K562 (cell line): ENCODE results near the gene KRTAP2-3. TPM values are rescaled to one million over a fixed set of nuclear protein-coding genes. Genes with fewer than 3 reads are reported as not detected.

Experiments used
- BRD9 ChIP-seq: fragments of 450-650 bp; IDR thresholded peaks from 2 replicates; pipeline ENCODE4 v1.6.1; 2018; ENCODE audit warnings: low read depth; ENCODE audit not compliant: partially characterized antibody
- BRF1 ChIP-seq: IDR thresholded peaks from 3 replicates; pipeline ENCODE4 v1.6.1; 2011; ENCODE audit warnings: borderline replicate concordance, mild to moderate bottlenecking; ENCODE audit not compliant: insufficient read length; ENCODE audit errors: extremely low read depth
- CHD2 ChIP-seq: IDR thresholded peaks from 2 replicates; pipeline ENCODE4 v1.6.1; 2011; ENCODE audit warnings: low read depth, low read length
- CREBBP ChIP-seq: IDR thresholded peaks from one replicate; pipeline ENCODE4 v1.6.1; 2012; ENCODE audit warnings: low read depth, mild to moderate bottlenecking, control low read depth, inconsistent platforms, low read length
- ELK1 ChIP-seq: sonication (generic); formaldehyde crosslinking; IDR thresholded peaks from 2 replicates; pipeline ENCODE4 v1.8.1; 2022; ENCODE audit warnings: missing genetic modification reagents
- HDGF ChIP-seq: fragments of 450-650 bp; IDR thresholded peaks from 2 replicates; pipeline ENCODE4 v1.6.1; 2016
- HMGN3 ChIP-seq: IDR thresholded peaks from 2 replicates; pipeline ENCODE4 v1.6.1; 2011; ENCODE audit warnings: borderline replicate concordance, low read depth, mild to moderate bottlenecking, mixed read lengths, low read length; ENCODE audit not compliant: insufficient read length; ENCODE audit errors: extremely low read depth
- KLF13 ChIP-seq: fragments of 450-650 bp; IDR thresholded peaks from 2 replicates; pipeline ENCODE4 v1.6.1; 2016; ENCODE audit warnings: missing genetic modification characterization, low read depth, mild to moderate bottlenecking, missing compliant biosample characterization, moderate library complexity, borderline replicate concordance
- MAFK ChIP-seq: IDR thresholded peaks from 2 replicates; pipeline ENCODE4 v1.6.1; 2011; ENCODE audit warnings: low read length, improper control_type of control experiment
- MEF2D ChIP-seq: conservative IDR thresholded peaks from 2 replicates; pipeline ENCODE4 v1.6.1; 2016; ENCODE audit warnings: low read depth, missing genetic modification characterization, missing compliant biosample characterization
- MLX ChIP-seq, 2 experiments: fragments of 450-650 bp in 1 of 2; sonication (generic) in 1 of 2; formaldehyde crosslinking; conservative IDR thresholded peaks; 2 replicates each; pipeline versions ENCODE4 v1.4.0 to v1.8.1; 2020 to 2022; ENCODE audit warnings: mild to moderate bottlenecking in 1 of 2, missing genetic modification reagents in 1 of 2
- NCOA4 ChIP-seq: fragments of 450-650 bp; IDR thresholded peaks from 2 replicates; pipeline ENCODE4 v1.6.1; 2018; ENCODE audit warnings: mild to moderate bottlenecking; ENCODE audit not compliant: partially characterized antibody
- NR3C1 ChIP-seq: sonication (generic); formaldehyde crosslinking; IDR thresholded peaks from 2 replicates; pipeline ENCODE4 v1.8.1; 2022; ENCODE audit warnings: missing genetic modification reagents
- NR4A1 ChIP-seq, 2 experiments: fragments of 250-450 bp in 1 of 2; fragments of 450-650 bp in 1 of 2; sonication (Bioruptor Pico) in 1 of 2; IDR thresholded peaks; 2 replicates each; pipeline versions ENCODE4 v1.4.0 to v1.6.1; 2016 to 2020; ENCODE audit warnings: mild to moderate bottlenecking in 2 of 2, missing compliant biosample characterization in 1 of 2, missing genetic modification characterization in 1 of 2, moderate library complexity in 1 of 2
- SREBF1 ChIP-seq: fragments of 150-350 bp; IDR thresholded peaks from 2 replicates; pipeline ENCODE4 v1.6.1; 2014; ENCODE audit warnings: antibody characterized with exemption, low read depth, low read length, borderline replicate concordance
- TEAD4 ChIP-seq, 2 experiments: sonication (generic) in 1 of 2; formaldehyde crosslinking in 1 of 2; IDR thresholded peaks; 2 replicates each; pipeline versions ENCODE4 v1.6.1 to v1.8.0; 2012 to 2022; ENCODE audit warnings: borderline replicate concordance in 1 of 2, inconsistent platforms in 1 of 2, low read length in 1 of 2, mild to moderate bottlenecking in 1 of 2, missing genetic modification reagents in 1 of 2
- XRCC4 ChIP-seq: IDR thresholded peaks from one replicate; pipeline ENCODE4 v1.6.1; 2011; ENCODE audit not compliant: insufficient read depth, insufficient read length; ENCODE audit errors: extremely low read depth
- ZNF140 ChIP-seq: fragments of 250-450 bp; sonication (Bioruptor Pico); IDR thresholded peaks from 2 replicates; pipeline ENCODE4 v1.8.0; 2021; ENCODE audit warnings: moderate library complexity, mild to moderate bottlenecking, inconsistent platforms
- ZNF561 ChIP-seq: fragments of 450-650 bp; formaldehyde crosslinking; conservative IDR thresholded peaks from 2 replicates; pipeline ENCODE4 v1.4.0; 2020; ENCODE audit warnings: mild to moderate bottlenecking, moderate library complexity
- ZNF785 ChIP-seq: fragments of 250-450 bp; sonication (Bioruptor Pico); IDR thresholded peaks from 2 replicates; pipeline ENCODE4 v1.4.0; 2020; ENCODE audit warnings: mild to moderate bottlenecking
- polyA plus RNA-seq, 8 experiments: library from polyadenylated mRNA; depleted of rRNA in 4 of 8; stranded (reverse) in 5 of 8; unstranded in 3 of 8; fragments of >200 nt; fragmentation: Nextera tagmentation in 2 of 8; fragmentation: Illumina TruSeq in 1 of 8; extraction: Ambion mirVana in 2 of 8; extraction: Trizol in 1 of 8; gene quantifications; 2 replicates each; pipeline versions ENCODE4 v1.2.1 to v1.2.3, GENCODE V29; 2011 to 2014; ENCODE audit warnings: inconsistent platforms in 1 of 8, missing spikeins in 1 of 8
- total RNA-seq, 7 experiments: library from RNA; depleted of rRNA in 6 of 7; stranded (reverse); fragments of >200 nt in 6 of 7; fragmentation: Illumina TruSeq in 2 of 7; extraction: Trizol in 2 of 7; gene quantifications; 2 replicates each; pipeline versions ENCODE4 v1.2.1 to v1.2.3, GENCODE V29; 2011 to 2021; ENCODE audit warnings: low replicate concordance in 1 of 7
- TF ChIP-seq, protein P1 (sequence below): sonication (generic); formaldehyde crosslinking; IDR thresholded peaks from 2 replicates; pipeline ENCODE4 v1.8.0; 2023; ENCODE audit warnings: mild to moderate bottlenecking, missing genetic modification reagents

The KRTAP2-3 gene
- total and polyA plus RNA-seq, 9 of the 15 experiments (the other 6 are each of a cell fraction or from before 2014, with no cell fraction given): not detected

- TF ChIP-seq MLX (CRISPR knock-in tag; conservative IDR thresholded peaks at IDR 0.05): no peak
- TF ChIP-seq MAFK: peak; percentile 25; the same call in 1 of the 2 replicates
- peak; percentile 66; the same call in 1 of the 2 replicates for TF ChIP-seq TEAD4 (IDR thresholded peaks at IDR 0.05; ENCODE audit: low read length)
- TF ChIP-seq TEAD4 (CRISPR knock-in tag; IDR thresholded peaks at IDR 0.05; ENCODE audit: borderline replicate concordance): no peak
- TF ChIP-seq ZNF785 (CRISPR knock-in tag): no peak
- TF ChIP-seq ZNF561 (CRISPR knock-in tag): no peak
- TF ChIP-seq XRCC4: no peak
- no peak for TF ChIP-seq NCOA4
- TF ChIP-seq MEF2D (tag): peak; percentile 30; the same call in 1 of the 2 replicates
- TF ChIP-seq HMGN3: no peak
- TF ChIP-seq NR3C1 (CRISPR knock-in tag): no peak
- TF ChIP-seq KLF13 (tag): no peak
- no peak for TF ChIP-seq BRD9
- no peak for TF ChIP-seq CREBBP
- TF ChIP-seq NR4A1 (CRISPR knock-in tag; IDR thresholded peaks at IDR 0.05): no peak
- 0 out of 2 replicates have a peak, but pooled peaks have one; percentile 66 for TF ChIP-seq NR4A1 (tag; IDR thresholded peaks at IDR 0.05)
- TF ChIP-seq, protein P1, sequence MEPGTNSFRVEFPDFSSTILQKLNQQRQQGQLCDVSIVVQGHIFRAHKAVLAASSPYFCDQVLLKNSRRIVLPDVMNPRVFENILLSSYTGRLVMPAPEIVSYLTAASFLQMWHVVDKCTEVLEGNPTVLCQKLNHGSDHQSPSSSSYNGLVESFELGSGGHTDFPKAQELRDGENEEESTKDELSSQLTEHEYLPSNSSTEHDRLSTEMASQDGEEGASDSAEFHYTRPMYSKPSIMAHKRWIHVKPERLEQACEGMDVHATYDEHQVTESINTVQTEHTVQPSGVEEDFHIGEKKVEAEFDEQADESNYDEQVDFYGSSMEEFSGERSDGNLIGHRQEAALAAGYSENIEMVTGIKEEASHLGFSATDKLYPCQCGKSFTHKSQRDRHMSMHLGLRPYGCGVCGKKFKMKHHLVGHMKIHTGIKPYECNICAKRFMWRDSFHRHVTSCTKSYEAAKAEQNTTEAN (CRISPR knock-in tag): no peak
- no peak for TF ChIP-seq BRF1
- TF ChIP-seq CHD2: no peak
- TF ChIP-seq ELK1: no peak
- TF ChIP-seq HDGF: no peak
- no peak for TF ChIP-seq SREBF1
- TF ChIP-seq ZNF140 (CRISPR knock-in tag): no peak
These were observed 6.1 kb upstream of the KRTAP2-3 start, which contains the start of gene KRTAP2-4 (continued) for GRCh38 chr17:41065829-41066624.
